ENCODE data around the gene LGALS12.
A peak's percentile ranks its signal among the peaks of the same experiment; 100 is the strongest.

LGALS12 gene

DNA sequence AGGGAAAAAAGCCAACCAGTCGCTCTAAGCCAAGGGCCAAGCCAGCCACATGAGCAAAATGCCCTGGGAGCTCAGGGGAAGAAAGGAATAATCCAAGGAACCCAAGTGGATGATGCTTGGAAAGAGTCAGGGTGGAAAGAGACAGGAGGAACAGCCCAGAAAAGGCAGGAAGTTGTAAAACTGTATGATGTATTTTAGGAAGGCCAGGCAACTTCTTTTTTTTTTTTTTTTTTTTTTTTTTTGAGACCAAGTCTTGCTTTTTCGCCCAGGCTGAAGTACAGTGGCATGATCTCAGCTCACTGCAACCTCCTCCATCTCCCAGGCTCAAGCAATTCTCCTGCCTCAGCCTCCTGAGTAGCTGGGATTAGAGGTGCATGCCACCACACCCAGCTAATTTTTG lies 1.6 kb downstream of the LGALS12 start:
- in situ Hi-C loops (cut with MboI; ENCODE audit: low sequenced_read_pairs, unreplicated experiment): no loop called here

DNA sequence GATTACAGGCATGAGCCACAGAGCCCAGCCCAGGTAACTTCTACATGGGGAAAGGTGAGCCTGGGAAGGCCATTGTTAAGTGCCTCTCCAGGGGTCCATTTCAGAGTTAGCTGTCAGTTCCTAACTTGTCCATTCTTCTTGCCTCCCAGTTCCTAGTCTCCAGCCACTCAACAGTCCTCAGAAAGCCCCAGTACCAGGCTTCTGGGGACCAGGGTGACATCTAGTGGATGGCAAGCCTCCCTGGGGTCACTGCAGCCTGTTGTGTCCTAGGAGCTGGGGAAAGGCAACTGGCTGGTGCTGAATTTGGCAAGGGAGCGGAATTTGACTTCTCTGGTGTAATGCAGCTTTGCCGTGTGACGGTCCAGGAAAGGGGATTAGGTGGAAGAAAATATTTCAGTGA lies 2.1 kb downstream of the LGALS12 start:
- in situ Hi-C loops (cut with MboI; ENCODE audit: low sequenced_read_pairs, unreplicated experiment): no loop called here
- TF ChIP-seq, protein P1, sequence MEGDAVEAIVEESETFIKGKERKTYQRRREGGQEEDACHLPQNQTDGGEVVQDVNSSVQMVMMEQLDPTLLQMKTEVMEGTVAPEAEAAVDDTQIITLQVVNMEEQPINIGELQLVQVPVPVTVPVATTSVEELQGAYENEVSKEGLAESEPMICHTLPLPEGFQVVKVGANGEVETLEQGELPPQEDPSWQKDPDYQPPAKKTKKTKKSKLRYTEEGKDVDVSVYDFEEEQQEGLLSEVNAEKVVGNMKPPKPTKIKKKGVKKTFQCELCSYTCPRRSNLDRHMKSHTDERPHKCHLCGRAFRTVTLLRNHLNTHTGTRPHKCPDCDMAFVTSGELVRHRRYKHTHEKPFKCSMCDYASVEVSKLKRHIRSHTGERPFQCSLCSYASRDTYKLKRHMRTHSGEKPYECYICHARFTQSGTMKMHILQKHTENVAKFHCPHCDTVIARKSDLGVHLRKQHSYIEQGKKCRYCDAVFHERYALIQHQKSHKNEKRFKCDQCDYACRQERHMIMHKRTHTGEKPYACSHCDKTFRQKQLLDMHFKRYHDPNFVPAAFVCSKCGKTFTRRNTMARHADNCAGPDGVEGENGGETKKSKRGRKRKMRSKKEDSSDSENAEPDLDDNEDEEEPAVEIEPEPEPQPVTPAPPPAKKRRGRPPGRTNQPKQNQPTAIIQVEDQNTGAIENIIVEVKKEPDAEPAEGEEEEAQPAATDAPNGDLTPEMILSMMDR (IDR thresholded peaks at IDR 0.05; ENCODE audit: borderline replicate concordance, control extremely low read depth, extremely low read depth, insufficient read depth, missing control alignments): peak; percentile 21
- DNase-seq (ENCODE audit: low spot score): peak; percentile 54

More for the DNA sequence above, 1.6 kb downstream of the LGALS12 start:
- TF ChIP-seq, protein P1 (IDR thresholded peaks at IDR 0.05; ENCODE audit: borderline replicate concordance, control extremely low read depth, extremely low read depth, insufficient read depth, missing control alignments): no peak
- DNase-seq (ENCODE audit: low spot score): no peak

DNA sequence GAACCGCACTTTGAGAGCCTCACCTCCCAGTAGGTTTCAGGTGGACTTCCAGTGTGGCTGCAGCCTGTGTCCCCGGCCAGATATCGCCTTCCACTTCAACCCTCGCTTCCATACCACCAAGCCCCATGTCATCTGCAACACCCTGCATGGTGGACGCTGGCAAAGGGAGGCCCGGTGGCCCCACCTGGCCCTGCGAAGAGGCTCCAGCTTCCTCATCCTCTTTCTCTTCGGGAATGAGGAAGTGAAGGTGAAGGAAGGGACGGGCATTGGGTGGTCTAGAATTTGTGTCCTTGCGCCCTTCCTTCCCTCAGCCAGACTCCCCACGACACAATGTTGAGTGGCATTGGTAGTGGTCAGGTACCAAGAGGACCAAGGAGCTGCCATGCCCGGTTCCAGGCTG lies 2.9 kb downstream of the LGALS12 start:
- in situ Hi-C loops (cut with MboI; ENCODE audit: low sequenced_read_pairs, unreplicated experiment): no loop called here
- no peak for DNase-seq (ENCODE audit: low spot score)
- TF ChIP-seq, protein P1 (IDR thresholded peaks at IDR 0.05; ENCODE audit: borderline replicate concordance, control extremely low read depth, extremely low read depth, insufficient read depth, missing control alignments): no peak

DNA sequence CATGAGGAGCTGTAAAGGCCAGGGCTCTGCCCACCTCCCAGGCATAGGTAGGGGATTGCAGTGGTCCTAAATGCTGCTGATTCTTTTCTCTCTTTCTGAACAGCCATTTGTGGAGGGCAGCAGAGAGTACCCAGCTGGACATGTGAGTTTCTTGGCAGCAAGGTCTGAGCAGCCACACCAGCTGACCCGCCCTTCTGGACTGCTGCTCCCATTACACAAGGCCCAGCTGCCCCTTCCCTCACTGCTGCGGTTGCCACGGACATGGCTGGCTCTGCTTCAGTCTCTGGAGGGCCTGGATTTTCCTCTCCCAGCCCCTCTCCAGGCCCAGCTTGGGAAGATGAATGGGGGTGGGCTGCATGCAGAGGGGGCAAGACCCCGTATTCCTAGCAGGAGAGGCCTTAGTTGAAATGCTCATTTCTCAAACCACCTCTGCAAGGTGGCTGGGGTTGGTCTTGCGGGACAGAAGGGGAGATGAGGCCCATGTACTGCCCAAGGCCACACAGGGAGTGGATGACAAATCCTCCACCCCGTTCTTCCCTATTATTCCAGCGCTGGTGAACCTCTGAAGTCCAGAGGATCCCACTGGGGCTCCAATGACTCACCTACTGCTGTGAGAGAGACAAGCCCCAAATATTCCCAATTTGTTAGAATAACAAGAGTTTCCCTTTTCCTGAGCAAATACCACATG lies 4.6 kb downstream of the LGALS12 start:
- in situ Hi-C loops (cut with MboI; ENCODE audit: low sequenced_read_pairs, unreplicated experiment): no loop called here
- DNase-seq (ENCODE audit: low spot score): peak; percentile 17
- TF ChIP-seq, protein P1 (IDR thresholded peaks at IDR 0.05; ENCODE audit: borderline replicate concordance, control extremely low read depth, extremely low read depth, insufficient read depth, missing control alignments): no peak

DNA sequence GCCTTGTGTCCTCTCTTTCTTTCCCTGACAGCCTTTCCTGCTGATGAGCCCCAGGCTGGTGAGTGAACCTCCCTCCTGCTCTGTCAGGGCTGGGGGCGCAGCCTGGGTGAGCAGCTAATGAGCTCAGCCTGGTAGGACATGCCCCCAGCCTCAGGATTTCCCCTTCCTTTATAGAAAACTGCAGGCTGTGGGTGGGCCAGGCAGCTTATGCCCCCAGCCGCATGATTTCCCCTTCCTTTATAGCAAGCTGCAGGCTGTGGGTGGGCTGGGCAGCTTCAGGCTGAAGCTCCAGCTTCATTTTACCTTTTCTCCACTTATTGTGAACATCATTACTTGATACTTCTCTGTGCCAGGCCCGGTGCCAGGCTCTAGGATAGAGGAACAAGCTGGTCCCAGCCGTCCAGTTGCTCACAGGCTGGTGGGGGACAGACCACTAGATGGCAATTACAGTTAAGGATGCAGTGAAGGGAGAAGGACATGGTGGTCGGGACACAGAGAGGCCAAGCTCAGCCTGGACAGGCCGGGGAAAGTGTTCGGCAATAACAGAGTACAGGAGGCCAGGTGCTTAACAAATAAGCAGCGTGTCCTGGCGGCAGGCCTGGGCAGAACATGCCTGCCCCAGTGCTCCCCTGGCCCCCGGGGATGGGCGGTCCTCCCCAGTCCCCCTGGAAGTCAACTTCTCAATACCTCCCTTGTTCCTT lies 5.3 kb downstream of the LGALS12 start:
- in situ Hi-C loops (cut with MboI; ENCODE audit: low sequenced_read_pairs, unreplicated experiment): no loop called here
- TF ChIP-seq, protein P1 (IDR thresholded peaks at IDR 0.05; ENCODE audit: borderline replicate concordance, control extremely low read depth, extremely low read depth, insufficient read depth, missing control alignments): no peak

DNA sequence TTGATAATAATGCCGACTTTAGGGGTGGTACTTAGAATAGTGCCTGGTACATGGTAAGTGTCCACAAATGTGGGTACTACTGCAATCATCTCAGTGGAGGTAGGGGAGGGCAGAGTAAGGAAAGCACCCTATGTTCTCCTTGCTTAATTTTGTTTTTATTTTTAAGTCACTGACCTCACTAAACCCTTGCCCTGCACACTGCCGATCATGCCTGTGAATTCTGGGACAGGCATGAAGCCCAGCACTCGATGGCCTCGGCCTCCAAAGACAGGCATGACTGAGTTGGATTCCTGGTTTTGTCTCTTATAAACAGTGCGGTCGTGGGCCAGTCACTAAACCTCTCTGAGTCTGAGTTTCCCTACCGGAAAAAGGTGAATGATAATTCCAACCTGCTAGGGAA lies 6.9 kb downstream of the LGALS12 start:
- in situ Hi-C loops (cut with MboI; ENCODE audit: low sequenced_read_pairs, unreplicated experiment): no loop called here
- no peak for DNase-seq (ENCODE audit: low spot score)
- TF ChIP-seq, protein P1 (IDR thresholded peaks at IDR 0.05; ENCODE audit: borderline replicate concordance, control extremely low read depth, extremely low read depth, insufficient read depth, missing control alignments): no peak

More for the DNA sequence above, 5.3 kb downstream of the LGALS12 start:
- DNase-seq (ENCODE audit: low spot score): peak; percentile 17

Data from GM13976 (cell line).